Suprapubic skin (tissue), 3 donors: ENCODE measurements around the gene GAPDHS.

ENCODE experiments used
- CTCF ChIP-seq, 2 donors: fragments of 200-600 bp in 1 of 2; fragments of 450-650 bp in 1 of 2; sonication (generic) in 1 of 2; IDR thresholded peaks; one replicate each; pipeline ENCODE4 v1.5.1; 2016 to 2019; ENCODE audit warnings: antibody characterized with exemption in 2 of 2, mild to moderate bottlenecking in 1 of 2, moderate library complexity in 1 of 2
- POLR2AphosphoS5 ChIP-seq, 3 donors: sonication (generic); formaldehyde crosslinking; IDR thresholded peaks; one replicate each; pipeline ENCODE4 v1.6.1; 2017; ENCODE audit warnings: antibody characterized with exemption in 3 of 3

- TF ChIP-seq POLR2AphosphoS5 (IDR thresholded peaks at IDR 0.05): no peak
- no peak for TF ChIP-seq CTCF (IDR thresholded peaks at IDR 0.05)
Observed at GRCh38 chr19:35514282-35514809, 18.9 kb upstream of the GAPDHS start.
